ENCODE results near the gene RELCH.

DNA sequence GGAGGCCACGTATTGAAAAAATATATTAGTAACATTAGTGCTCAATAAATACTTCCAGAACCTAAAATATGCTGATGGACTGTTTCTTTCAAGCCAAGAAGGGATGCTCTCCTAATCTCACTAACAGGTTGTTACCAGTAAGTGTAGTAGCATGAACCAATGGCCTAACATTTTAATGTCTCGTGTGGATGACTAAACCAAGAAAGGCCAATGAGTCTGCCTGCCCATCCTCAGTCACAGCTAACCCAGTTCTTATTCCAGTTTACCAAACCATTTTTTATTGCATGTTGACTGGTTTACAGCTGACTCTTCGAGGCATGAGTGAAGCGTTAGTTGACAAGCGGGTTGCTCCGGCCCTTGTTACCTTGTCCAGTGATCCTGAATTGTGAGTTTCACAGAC lies 93.0 kb downstream of the RELCH start:
- no peak for TF ChIP-seq CTCF (conservative IDR thresholded peaks at IDR 0.05; ENCODE audit: low read depth, low read length)
- TF ChIP-seq EZH2 (IDR thresholded peaks at IDR 0.05; ENCODE audit: low read length, unreplicated experiment) = no peak

Data from PC-3 (cell line).